GM23248 (cell line): ENCODE data around the gene CGNL1.

Experiments
- EZH2 ChIP-seq: fragments of 200-600 bp; sonication (generic); IDR thresholded peaks from 2 replicates; pipeline ENCODE4 v1.6.1; 2018; ENCODE audit warnings: antibody characterized with exemption, mild to moderate bottlenecking; ENCODE audit not compliant: insufficient read depth, poor library complexity, severe bottlenecking
- EZH2phosphoT487 ChIP-seq: fragments of 200-600 bp; sonication (generic); IDR thresholded peaks from 2 replicates; pipeline ENCODE4 v1.6.1; 2018; ENCODE audit warnings: antibody characterized with exemption, moderate library complexity, mild to moderate bottlenecking, low read depth; ENCODE audit not compliant: insufficient read depth

DNA sequence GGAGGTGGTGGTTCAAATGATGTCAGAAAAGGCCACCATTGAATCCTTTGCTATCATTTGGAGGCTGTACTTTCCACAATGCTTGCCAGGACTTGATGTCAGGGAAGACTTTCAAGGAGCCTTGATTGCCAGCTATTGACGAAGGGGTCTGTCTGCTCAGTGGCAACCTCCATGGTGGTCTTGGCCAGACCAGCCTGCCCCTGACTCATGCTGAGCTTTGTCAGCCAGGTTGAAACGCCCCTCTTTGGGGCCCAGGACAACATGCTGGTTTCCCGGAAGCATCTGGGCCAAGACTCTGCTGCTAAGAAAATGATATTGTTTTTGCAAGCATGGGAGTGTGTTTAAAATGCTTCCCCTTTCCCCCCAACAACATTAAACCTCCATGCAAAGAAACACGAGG is 26.7 kb downstream of the CGNL1 start:
- no peak for TF ChIP-seq EZH2
- TF ChIP-seq EZH2phosphoT487: no peak
